SK-N-SH (cell line): ENCODE results near the gene PIPOX.

Experiments
- CHD2 ChIP-seq: fragments of 150-350 bp; IDR thresholded peaks from 2 replicates; pipeline ENCODE4 v1.6.1; 2018; ENCODE audit warnings: low read length; ENCODE audit not compliant: partially characterized antibody
- EP300 ChIP-seq, 2 experiments: IDR thresholded peaks; 2 replicates each; pipeline versions ENCODE4 v1.4.0 to v1.6.1; 2012; ENCODE audit warnings: borderline replicate concordance in 1 of 2, low read depth in 1 of 2, low read length in 1 of 2
- NFIC ChIP-seq: IDR thresholded peaks from 2 replicates; pipeline ENCODE4 v1.4.0; 2012; ENCODE audit warnings: borderline replicate concordance
- RFX5 ChIP-seq: IDR thresholded peaks from 2 replicates; pipeline ENCODE4 v1.6.1; 2012; ENCODE audit warnings: mild to moderate bottlenecking, improper control_type of control experiment, low read length
- TCF12 ChIP-seq: IDR thresholded peaks from 2 replicates; pipeline ENCODE4 v1.4.0; 2012
- USF2 ChIP-seq: fragments of 150-350 bp; IDR thresholded peaks from 2 replicates; pipeline ENCODE4 v1.6.1; 2017; ENCODE audit warnings: antibody characterized with exemption, low read length, low read depth, borderline replicate concordance
- TF ChIP-seq, protein P1 (sequence below): fragments of 200-600 bp; sonication (generic); IDR thresholded peaks from 2 replicates; pipeline ENCODE4 v1.6.1; 2017; ENCODE audit warnings: antibody characterized with exemption, mild to moderate bottlenecking, moderate library complexity

DNA sequence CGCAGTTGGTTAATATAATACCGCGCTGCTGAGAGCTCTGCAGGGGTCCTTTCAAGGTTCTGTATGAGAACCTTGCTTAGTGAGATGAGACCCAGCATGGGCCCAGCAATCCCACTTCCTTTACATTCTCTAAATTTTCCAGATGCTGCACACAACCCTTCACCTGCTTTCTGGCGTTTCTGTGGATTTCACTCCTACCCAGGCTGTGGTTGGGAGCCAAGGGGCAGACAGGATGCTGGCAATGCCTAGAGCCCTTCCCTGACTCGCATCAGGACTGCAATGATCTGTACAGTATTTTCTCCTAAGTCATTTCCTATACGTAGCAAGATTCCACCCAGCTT is 10.1 kb upstream of the PIPOX start:
- TF ChIP-seq, protein P1, sequence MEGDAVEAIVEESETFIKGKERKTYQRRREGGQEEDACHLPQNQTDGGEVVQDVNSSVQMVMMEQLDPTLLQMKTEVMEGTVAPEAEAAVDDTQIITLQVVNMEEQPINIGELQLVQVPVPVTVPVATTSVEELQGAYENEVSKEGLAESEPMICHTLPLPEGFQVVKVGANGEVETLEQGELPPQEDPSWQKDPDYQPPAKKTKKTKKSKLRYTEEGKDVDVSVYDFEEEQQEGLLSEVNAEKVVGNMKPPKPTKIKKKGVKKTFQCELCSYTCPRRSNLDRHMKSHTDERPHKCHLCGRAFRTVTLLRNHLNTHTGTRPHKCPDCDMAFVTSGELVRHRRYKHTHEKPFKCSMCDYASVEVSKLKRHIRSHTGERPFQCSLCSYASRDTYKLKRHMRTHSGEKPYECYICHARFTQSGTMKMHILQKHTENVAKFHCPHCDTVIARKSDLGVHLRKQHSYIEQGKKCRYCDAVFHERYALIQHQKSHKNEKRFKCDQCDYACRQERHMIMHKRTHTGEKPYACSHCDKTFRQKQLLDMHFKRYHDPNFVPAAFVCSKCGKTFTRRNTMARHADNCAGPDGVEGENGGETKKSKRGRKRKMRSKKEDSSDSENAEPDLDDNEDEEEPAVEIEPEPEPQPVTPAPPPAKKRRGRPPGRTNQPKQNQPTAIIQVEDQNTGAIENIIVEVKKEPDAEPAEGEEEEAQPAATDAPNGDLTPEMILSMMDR = no peak
- TF ChIP-seq EP300 (IDR thresholded peaks at IDR 0.05; ENCODE audit: borderline replicate concordance in 1 of 2, low read depth in 1 of 2, low read length in 1 of 2) = no peak
- TF ChIP-seq RFX5 = no peak
- no peak for TF ChIP-seq NFIC
- no peak for TF ChIP-seq TCF12
- no peak for TF ChIP-seq CHD2
- no peak for TF ChIP-seq USF2
